ENCODE results near the gene AK1. TPM values are rescaled to one million over a fixed set of nuclear protein-coding genes. Genes with fewer than 3 reads are reported as not detected.
A peak's percentile ranks its signal among the peaks of the same experiment; 100 is the strongest.

The AK1 gene
- polyA plus RNA-seq, 1 of the 3 experiments (the other 2 are of a cell fraction): 125 TPM

DNA sequence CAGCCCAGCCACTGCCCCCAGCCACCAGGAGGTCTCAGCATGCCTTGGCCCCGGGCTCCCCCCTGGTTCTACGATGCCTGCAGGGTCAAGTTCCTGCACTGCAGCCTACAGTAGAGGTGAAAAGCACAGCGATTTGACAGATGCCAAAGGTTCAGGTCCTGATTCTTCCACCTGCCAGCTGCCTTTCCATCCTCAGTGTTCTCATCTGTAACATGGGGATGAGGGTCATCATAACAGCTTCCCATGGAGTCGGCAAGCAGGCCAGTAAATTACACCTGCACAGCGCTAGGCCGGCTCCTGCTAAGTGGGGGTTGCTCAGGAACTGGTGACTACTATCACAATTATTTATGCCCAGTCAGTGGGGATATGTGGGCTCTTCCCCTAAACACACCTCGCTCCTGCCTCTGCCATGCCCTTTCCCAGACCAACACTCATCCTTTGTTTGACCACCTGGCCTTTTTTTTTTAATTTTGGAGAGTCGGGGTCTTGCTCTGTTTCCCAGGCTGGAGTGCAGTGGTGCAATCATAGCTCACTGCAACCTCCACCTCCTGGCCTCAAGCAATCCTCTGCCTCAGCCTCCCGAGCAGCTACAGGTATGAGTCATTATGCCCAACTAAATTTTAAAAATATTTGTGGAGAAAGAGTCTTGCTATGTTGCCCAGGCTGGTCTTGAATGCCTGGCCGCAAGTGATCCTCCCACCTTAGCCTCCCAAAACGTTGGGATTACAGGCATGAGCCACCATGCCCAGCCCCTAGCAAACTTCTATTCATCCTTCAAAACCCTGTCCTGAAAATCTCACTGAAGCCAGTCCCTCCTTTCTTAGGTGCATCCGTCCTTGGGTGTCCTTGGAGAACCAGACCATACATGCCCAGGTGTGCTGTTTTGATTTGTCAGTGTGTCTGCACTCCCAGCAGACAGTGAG, 29.4 kb downstream of the AK1 start:
- POLR2A ChIA-PET: no interaction called here
- H3F3A ChIP-seq (replicated peaks; ENCODE audit: insufficient read depth): no peaks in the 10 kb centered on the region
- H3K9ac ChIP-seq: no peak overlapping the region
- peaks cover 73% of the 10 kb centered on the region for H3K79me2 ChIP-seq (ENCODE audit: insufficient read depth)
- H3K27ac ChIP-seq (ENCODE audit: low read depth in 2 of 2, low read length in 1 of 2): no peak overlapping the region
- H3K9me2 ChIP-seq: no peaks in the 10 kb centered on the region
- H3K27me3 ChIP-seq (ENCODE audit: insufficient read depth): no peaks in the 10 kb centered on the region
- no peaks in the 10 kb centered on the region for H4K20me1 ChIP-seq (ENCODE audit: insufficient read depth)
- no peak overlapping the region for H3K4me3 ChIP-seq (ENCODE audit: low read depth in 2 of 2, low read length in 1 of 2)
- no peak for DNase-seq
- no peak overlapping the region for H3K4me2 ChIP-seq
- no peak for TF ChIP-seq CHD2 (IDR thresholded peaks at IDR 0.05; ENCODE audit: low read length, partially characterized antibody)
- TF ChIP-seq EZH2phosphoT487 (IDR thresholded peaks at IDR 0.05; ENCODE audit: borderline replicate concordance, low read depth): no peak
- TF ChIP-seq, protein P1, sequence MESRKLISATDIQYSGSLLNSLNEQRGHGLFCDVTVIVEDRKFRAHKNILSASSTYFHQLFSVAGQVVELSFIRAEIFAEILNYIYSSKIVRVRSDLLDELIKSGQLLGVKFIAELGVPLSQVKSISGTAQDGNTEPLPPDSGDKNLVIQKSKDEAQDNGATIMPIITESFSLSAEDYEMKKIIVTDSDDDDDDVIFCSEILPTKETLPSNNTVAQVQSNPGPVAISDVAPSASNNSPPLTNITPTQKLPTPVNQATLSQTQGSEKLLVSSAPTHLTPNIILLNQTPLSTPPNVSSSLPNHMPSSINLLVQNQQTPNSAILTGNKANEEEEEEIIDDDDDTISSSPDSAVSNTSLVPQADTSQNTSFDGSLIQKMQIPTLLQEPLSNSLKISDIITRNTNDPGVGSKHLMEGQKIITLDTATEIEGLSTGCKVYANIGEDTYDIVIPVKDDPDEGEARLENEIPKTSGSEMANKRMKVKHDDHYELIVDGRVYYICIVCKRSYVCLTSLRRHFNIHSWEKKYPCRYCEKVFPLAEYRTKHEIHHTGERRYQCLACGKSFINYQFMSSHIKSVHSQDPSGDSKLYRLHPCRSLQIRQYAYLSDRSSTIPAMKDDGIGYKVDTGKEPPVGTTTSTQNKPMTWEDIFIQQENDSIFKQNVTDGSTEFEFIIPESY (IDR thresholded peaks at IDR 0.05; ENCODE audit: borderline replicate concordance, low read depth): no peak
- no peak for TF ChIP-seq GABPA (IDR thresholded peaks at IDR 0.05; ENCODE audit: low read depth)
- TF ChIP-seq SMC3 (IDR thresholded peaks at IDR 0.05; ENCODE audit: low read depth, low read length): no peak
- TF ChIP-seq, protein P2, sequence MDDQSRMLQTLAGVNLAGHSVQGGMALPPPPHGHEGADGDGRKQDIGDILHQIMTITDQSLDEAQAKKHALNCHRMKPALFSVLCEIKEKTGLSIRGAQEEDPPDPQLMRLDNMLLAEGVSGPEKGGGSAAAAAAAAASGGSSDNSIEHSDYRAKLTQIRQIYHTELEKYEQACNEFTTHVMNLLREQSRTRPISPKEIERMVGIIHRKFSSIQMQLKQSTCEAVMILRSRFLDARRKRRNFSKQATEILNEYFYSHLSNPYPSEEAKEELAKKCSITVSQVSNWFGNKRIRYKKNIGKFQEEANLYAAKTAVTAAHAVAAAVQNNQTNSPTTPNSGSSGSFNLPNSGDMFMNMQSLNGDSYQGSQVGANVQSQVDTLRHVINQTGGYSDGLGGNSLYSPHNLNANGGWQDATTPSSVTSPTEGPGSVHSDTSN (IDR thresholded peaks at IDR 0.05): no peak
- no peak overlapping the region for H2AFZ ChIP-seq (ENCODE audit: low read depth)
- CTCF ChIA-PET: interaction anchor here (1.0 to 3.8 kb wide), 2 partner anchors 22 to 113 kb away, joined by 3 to 16 read pairs; partner anchors contain the start of gene TOR2A
- 83% methylated on average over 12 of the region's 12 CpGs for WGBS (ENCODE audit: low lambda C conversion rate)
- H3K9me3 ChIP-seq: peaks cover 7% of the 10 kb centered on the region; the same call in 1 of the 2 replicates
- H3K4me1 ChIP-seq (ENCODE audit: control insufficient read depth in 1 of 2, insufficient read depth in 2 of 2, low read depth in 1 of 2, low read length in 1 of 2): peaks cover 5 to 12% of the 10 kb centered on the region in 2 experiments; a peak in 2 of 4 replicates
- H3K36me3 ChIP-seq (replicated peaks in 1 of 2; ENCODE audit: control insufficient read depth in 1 of 2, insufficient read depth in 2 of 2, low read length in 1 of 2): peaks cover 0 to 17% of the 10 kb centered on the region in 2 experiments

DNA sequence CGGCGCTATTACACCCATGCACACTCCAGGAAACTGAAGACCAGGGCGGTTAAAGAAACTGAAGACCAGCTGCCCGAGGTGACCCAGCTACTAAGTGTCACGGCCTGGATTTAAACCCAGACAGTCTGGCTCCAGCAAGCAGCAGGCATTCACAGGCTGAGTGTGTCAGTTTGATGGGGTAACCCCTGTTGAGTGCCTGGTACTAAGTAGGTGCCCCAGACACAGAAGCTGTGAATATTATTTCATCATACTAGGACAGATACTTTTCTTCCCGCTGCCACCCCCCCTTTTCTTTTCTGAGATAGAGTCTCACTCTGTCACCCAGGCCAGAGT, 30.3 kb downstream of the AK1 start:
- Histone ChIP-seq H3K79me2 (ENCODE audit: insufficient read depth) (peaks cover 63% of the 10 kb centered on the region), H2AFZ (ENCODE audit: low read depth) (no peak overlapping the region), H3K4me1 (ENCODE audit: control insufficient read depth in 1 of 2, insufficient read depth in 2 of 2, low read depth in 1 of 2, low read length in 1 of 2) (peaks cover 5 to 10% of the 10 kb centered on the region in 2 experiments; a peak in 2 of 4 replicates), H4K20me1 (ENCODE audit: insufficient read depth) (no peaks in the 10 kb centered on the region), H3K4me3 (ENCODE audit: low read depth in 2 of 2, low read length in 1 of 2) (no peak overlapping the region), H3K9me3 (peaks cover 7% of the 10 kb centered on the region; the same call in 1 of the 2 replicates), H3K27ac (ENCODE audit: low read depth in 2 of 2, low read length in 1 of 2) (peak overlapping the region in 1 of 2 experiments; percentile 64; a peak in 1 of 4 replicates), H3K9ac (no peak overlapping the region), H3K36me3 (replicated peaks in 1 of 2; ENCODE audit: control insufficient read depth in 1 of 2, insufficient read depth in 2 of 2, low read length in 1 of 2) (peaks cover 4 to 14% of the 10 kb centered on the region in 2 experiments), H3K9me2 (no peaks in the 10 kb centered on the region), H3K4me2 (no peak overlapping the region), H3K27me3 (ENCODE audit: insufficient read depth) (no peaks in the 10 kb centered on the region), H3F3A (replicated peaks; ENCODE audit: insufficient read depth) (no peaks in the 10 kb centered on the region)
- 66% methylated on average over 6 of the region's 6 CpGs for WGBS (ENCODE audit: low lambda C conversion rate)
- no peak for DNase-seq
- CTCF ChIA-PET: interaction anchor here (1.0 to 3.8 kb wide), 2 partner anchors 23 to 112 kb away, joined by 3 to 16 read pairs; partner anchors contain the start of gene TOR2A
- POLR2A ChIA-PET: no interaction called here
- no peak for TF ChIP-seq JUND (IDR thresholded peaks at IDR 0.05)
